HUDEP-2 (cell line): Measurements from ENCODE around the gene MT3.
A peak's percentile ranks its signal among the peaks of the same experiment; 100 is the strongest.

Experiments used
- DNase-seq, 76 experiments: peaks; one replicate each; lab custom pipeline; 2025; ENCODE audit not compliant: unreplicated experiment in 76 of 76; lab: John Stamatoyannopoulos, UW

Gene MT3

GRCh38 chr16:56589141-56590039, at the start of gene MT3:
TSS of gene MT3 (plus strand) at chr16:56589528. CDS start at chr16:56589591, 63 bp downstream.
- DNase-seq: no peak

DNA sequence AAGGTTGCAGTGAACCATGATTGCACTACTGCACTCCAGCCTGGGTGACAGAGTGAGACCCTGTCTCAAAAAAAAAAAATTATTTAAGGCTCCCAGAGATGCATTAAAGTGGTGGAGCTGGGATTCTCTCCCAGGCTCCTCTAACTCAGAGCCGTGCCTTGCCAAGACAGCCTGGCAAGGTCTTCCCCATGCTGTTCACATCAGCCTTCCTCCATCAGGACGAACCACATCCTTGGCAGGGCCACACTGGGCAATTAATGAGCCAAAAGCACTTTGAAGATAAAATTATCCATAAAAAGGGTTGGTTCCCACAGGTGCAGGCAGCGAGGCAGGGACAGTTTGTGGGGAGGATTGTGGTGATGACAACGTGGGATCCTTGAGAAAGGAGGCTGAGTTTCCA, 49.7 kb upstream of the MT3 start:
- no peak for DNase-seq

GRCh38 chr16:56542039-56542438, 47.3 kb upstream of the MT3 start:
- DNase-seq: no peak

GRCh38 chr16:56547120-56547948, 42.0 kb upstream of the MT3 start:
- no peak for DNase-seq

DNA sequence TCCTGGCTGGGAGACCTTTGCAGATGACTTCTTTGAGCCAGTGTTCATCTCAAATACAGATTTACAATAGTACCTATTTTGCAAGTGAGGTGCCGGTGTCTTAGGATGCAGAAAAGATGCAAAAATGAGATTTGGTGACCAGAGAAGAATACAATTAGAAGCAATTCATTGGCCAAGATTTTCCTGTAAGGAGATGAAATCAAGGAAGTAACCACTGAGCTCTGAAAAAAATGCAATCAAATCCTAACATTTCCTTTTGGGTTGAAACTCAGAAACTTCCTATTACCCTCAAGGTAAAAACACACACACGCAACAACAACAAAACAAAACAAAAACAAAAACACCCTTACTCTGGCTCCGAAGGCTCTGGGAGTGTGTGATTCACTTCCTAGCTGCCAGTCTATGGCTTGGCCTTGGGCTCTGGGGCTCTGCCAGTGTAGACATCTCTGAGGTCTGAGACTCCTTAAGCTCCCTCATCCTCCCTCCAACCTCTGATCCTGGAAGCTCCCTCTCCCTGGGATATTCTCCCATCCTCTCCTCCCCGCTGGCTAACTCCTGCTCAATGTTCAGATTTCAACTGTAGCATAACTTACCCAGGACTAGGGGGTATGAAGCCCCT, 41.3 kb upstream of the MT3 start:
- no peak for DNase-seq

- DNase-seq: no peak
These were observed 40.2 kb upstream of the MT3 start for GRCh38 chr16:56549161-56549560.

DNA sequence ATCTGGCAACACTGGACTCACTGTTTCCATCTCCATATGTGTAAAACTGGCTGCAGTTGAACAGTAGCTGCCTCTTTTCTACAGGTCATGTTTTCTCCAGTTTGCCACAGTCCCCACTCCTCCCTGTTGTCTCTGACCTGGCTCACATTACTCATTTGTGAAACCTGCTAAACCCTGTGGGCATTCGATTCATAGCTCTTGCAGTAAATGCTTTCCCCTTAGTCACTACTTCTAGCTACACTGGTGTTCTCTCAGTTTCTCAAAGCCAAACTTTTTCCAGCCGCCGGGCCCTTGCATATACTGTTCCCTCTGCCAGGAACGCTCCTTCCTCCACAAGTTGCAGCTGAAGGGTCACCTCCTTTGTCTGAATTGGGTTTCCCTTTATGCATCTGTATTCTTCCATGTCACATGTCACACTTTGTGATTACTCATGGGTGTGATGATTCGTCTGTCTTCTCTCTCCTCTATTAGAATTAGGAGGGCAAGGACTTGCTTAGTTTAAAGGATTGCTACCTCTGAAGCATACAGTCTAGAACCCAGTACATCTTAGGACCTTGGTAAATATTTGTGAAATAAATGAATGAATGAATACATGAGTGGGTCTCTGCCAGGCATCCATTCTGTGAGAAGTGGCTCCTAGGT, 39.5 kb upstream of the MT3 start:
- DNase-seq: no peak

DNA sequence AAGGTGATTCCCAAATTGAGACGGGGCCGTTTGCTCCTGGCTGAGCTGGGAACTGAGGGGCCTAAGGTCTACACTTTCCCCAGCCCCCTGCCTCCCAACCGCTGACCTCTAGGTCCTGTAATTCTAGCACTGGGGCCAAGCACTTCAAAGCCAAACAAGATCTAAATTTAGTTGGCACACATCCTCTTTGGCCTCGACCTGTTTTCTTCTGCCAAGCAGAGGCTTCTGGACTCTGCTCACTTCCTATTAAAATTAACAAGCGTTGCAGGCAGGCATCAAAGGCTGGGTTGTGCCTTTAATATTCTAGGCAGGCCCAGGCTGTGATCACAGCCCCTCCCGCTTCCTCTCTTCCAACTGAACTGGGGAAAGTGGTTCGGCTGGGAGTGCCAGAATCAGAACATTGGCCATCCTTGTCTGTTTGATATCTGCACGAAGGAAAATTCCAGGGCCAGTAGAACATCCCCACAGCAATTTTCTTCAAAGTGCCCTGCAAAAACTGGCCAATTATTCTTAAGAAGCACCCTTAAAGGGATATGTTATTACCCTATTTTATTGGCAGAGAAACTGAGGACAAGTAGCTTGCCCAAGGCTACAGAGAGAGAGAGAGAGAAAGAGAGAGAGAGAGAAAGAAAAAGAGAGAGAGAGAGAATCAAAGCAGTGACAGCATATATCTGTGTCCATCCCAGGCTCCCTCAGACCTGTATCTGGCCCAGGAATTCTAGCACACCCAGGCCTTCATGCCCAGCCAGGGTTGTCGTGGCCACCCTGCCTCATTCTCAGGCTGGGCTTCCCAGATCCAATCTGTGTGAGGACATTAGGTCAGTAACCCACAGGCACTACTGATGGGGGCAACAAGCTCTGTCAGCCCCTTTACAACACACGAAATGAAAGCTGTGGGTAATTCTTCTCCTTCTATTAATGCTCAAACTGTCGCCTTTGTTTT, 37.3 kb upstream of the MT3 start:
- DNase-seq: no peak

DNA sequence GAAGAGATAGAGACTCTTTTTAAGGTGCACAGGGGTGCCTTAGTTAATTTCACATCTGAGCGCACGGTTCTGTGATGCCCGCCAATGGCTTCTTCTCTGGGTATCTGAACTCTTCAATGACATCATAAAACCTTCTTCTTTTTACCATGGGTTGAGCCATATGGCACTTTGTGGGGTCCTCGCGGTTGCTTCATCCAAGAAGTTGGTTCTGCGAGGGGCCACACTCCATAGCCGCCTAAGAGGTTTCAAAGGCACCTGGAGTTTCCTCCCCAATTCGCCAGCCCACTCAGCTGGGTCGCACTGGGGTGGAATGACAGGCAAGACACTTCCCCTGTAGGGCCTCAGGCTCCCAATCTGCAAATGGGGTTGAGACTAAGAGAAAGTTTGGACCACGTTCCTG, 34.9 kb upstream of the MT3 start:
- no peak for DNase-seq

DNA sequence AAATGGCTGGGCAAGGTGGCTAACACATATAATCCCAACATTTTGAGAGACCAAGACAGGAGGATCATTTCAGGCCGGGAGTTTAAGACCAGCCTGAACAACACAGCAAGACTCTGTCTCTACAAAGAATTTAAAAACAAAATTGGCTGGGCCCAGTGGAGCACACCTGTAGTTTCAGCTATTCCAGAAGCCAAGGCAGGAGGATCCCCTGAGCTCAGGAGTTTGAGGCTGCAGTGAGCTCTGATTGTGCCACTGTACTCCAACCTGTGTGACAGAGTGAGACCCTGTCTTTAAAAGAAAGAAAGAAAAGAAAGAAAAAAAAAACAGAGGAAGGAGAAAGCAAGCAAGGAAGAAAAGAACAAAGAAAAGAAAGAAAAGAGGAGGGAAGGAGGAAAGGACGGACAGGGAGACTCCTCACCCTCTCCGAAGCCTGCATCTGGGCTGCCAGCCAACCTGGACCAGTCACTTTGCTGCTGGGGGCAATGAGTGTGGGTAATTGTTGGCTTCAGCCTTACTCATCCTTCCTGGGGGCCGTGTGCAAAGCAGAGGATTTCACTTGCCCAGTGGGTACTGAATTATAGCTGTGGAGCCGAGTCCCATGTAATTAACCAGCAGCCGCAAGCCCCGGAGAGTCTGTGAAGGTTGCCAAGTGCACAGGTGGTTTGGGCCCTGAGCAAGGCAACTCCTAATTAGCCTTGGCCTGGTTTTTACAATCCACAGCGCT, 31.1 kb upstream of the MT3 start:
- DNase-seq: no peak

DNA sequence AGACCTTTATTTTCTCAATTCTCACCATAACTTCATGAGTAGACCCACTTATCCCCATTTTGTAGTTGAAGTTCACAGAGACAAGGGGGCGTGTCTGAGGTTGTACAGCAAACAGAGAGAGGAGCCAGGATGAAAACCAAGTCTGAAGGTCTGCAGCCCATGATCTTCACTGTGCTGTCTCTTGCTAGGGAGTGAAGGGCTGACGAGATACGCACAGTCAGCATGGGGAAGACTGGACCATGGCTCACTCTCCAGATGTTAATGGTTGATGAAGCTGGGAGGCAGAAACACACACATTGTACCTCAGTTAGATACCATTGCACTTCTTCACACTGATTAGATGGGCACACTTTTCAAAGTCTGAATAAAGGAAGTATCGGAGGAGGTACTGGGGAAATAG, 30.2 kb upstream of the MT3 start:
- no peak for DNase-seq

GRCh38 chr16:56560447-56560846, 28.9 kb upstream of the MT3 start:
- no peak for DNase-seq

- DNase-seq: no peak
These were observed 28.2 kb upstream of the MT3 start for GRCh38 chr16:56561126-56561525.

GRCh38 chr16:56564793-56565477, 24.4 kb upstream of the MT3 start, which contains the start of gene MT4:
TSS of gene MT4 (plus strand) at chr16:56565073. CDS start at chr16:56565129, 56 bp downstream.
- DNase-seq: no peak

- DNase-seq: no peak
These were observed 19.4 kb upstream of the MT3 start for GRCh38 chr16:56569971-56570370.

- DNase-seq: no peak
These were observed 17.8 kb upstream of the MT3 start for GRCh38 chr16:56571525-56571924.

- no peak for DNase-seq
These were observed 14.7 kb upstream of the MT3 start for GRCh38 chr16:56574625-56575024.

DNA sequence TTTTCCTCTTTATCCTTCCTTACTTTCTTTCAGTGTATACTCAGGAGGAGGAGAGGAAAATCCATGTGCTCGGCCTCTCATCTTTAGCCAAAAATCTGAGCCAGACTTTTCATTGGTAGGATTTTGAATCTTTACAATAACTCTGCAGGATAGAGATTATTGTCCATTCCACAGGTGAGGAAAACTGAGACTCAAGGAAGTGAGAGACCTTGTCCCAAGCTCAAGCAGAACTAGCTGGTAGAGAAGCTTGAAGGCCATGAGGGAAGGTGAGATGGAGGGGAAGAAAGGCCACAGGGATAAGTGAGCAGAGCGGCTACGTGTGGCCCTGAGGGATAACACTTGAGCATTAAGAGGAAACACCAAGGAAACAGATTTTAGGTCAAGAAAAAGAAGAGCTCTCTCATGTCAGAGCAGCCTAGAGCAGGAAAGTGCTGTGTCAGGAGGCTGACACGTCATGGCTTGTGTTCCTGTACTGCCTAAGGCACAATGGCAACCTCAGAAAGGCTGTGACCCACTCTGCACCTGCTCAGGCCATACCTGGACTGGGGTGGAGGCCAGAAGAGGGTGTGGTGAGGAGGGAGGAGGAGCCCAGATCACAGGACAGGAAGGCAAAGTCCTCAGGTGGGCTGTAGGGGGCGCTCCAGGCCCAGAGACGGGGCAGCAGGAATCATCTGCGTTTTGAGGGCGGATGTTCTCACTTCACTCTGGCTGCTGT, 12.6 kb upstream of the MT3 start:
- peak in 64 of 76 experiments; percentile 3 to 77 (median 47) for DNase-seq
